ENCODE results near the gene ERP44.
"Not testable (repeated sequence)": the region's sequence is repeated elsewhere in the genome, so short reads cannot be mapped to it uniquely, and the experiment has no call there.

ERP44 gene

GRCh38 chr9:100083448-100084127 lies 15.2 kb downstream of the ERP44 start:
- Histone ChIP-seq H3K4me2 (ENCODE audit: low read length) (peak overlapping the region; percentile 65), H3K4me1 (ENCODE audit: control insufficient read depth, insufficient read depth, low read length) (peaks cover 24% of the 10 kb centered on the region), H3K4me3 (ENCODE audit: low read length) (no peak overlapping the region), H3K27me3 (ENCODE audit: control insufficient read depth, insufficient read depth, low read length) (peaks cover 39% of the 10 kb centered on the region), H3K9ac (ENCODE audit: low read depth, low read length) (no peak overlapping the region), H3K9me3 (replicated peaks; ENCODE audit: low read length) (no peaks in the 10 kb centered on the region), H3K36me3 (ENCODE audit: insufficient read depth, low read length) (no peaks in the 10 kb centered on the region)

- H3K9me3 ChIP-seq (replicated peaks; ENCODE audit: low read length): no peaks in the 10 kb centered on the region
- H3K27me3 ChIP-seq (ENCODE audit: control insufficient read depth, insufficient read depth, low read length): peaks cover 39% of the 10 kb centered on the region
- H3K4me3 ChIP-seq (ENCODE audit: low read length): no peak overlapping the region
- peaks cover 24% of the 10 kb centered on the region for H3K4me1 ChIP-seq (ENCODE audit: control insufficient read depth, insufficient read depth, low read length)
- H3K36me3 ChIP-seq (ENCODE audit: insufficient read depth, low read length): no peaks in the 10 kb centered on the region
- peak overlapping the region; percentile 65 for H3K4me2 ChIP-seq (ENCODE audit: low read length)
- H3K9ac ChIP-seq (ENCODE audit: low read depth, low read length): no peak overlapping the region
Measured at GRCh38 chr9:100082782-100083181, 16.0 kb downstream of the ERP44 start.

GRCh38 chr9:100076256-100076655 lies 22.5 kb downstream of the ERP44 start:
- peaks cover 11% of the 10 kb centered on the region for H3K27me3 ChIP-seq (ENCODE audit: control insufficient read depth, insufficient read depth, low read length)
- not testable (repeated sequence) for H3K9ac ChIP-seq (ENCODE audit: low read depth, low read length); H3K36me3 ChIP-seq (ENCODE audit: insufficient read depth, low read length); H3K4me1 ChIP-seq (ENCODE audit: control insufficient read depth, insufficient read depth, low read length); H3K4me2 ChIP-seq (ENCODE audit: low read length); H3K4me3 ChIP-seq (ENCODE audit: low read length); H3K9me3 ChIP-seq (replicated peaks; ENCODE audit: low read length)

GRCh38 chr9:100074989-100075388 lies 23.8 kb downstream of the ERP44 start:
- peaks cover 1% of the 10 kb centered on the region for H3K27me3 ChIP-seq (ENCODE audit: control insufficient read depth, insufficient read depth, low read length)

GRCh38 chr9:100074093-100074492 lies 24.7 kb downstream of the ERP44 start:
- Histone ChIP-seq H3K9me3 (replicated peaks; ENCODE audit: low read length) (no peaks in the 10 kb centered on the region), H3K36me3 (ENCODE audit: insufficient read depth, low read length) (peaks cover 3% of the 10 kb centered on the region), H3K27me3 (ENCODE audit: control insufficient read depth, insufficient read depth, low read length) (no peaks in the 10 kb centered on the region), H3K4me2 (ENCODE audit: low read length) (no peak overlapping the region), H3K9ac (ENCODE audit: low read depth, low read length) (no peak overlapping the region), H3K4me1 (ENCODE audit: control insufficient read depth, insufficient read depth, low read length) (peaks cover 3% of the 10 kb centered on the region), H3K4me3 (ENCODE audit: low read length) (no peak overlapping the region)

More at GRCh38 chr9:100074989-100075388, 23.8 kb downstream of the ERP44 start:
- Histone ChIP-seq H3K9me3 (replicated peaks; ENCODE audit: low read length) (no peaks in the 10 kb centered on the region), H3K9ac (ENCODE audit: low read depth, low read length) (no peak overlapping the region), H3K4me1 (ENCODE audit: control insufficient read depth, insufficient read depth, low read length) (peaks cover 3% of the 10 kb centered on the region), H3K36me3 (ENCODE audit: insufficient read depth, low read length) (peaks cover 3% of the 10 kb centered on the region), H3K4me3 (ENCODE audit: low read length) (no peak overlapping the region), H3K4me2 (ENCODE audit: low read length) (no peak overlapping the region)

- Histone ChIP-seq H3K4me3 (ENCODE audit: low read length) (no peak overlapping the region), H3K36me3 (ENCODE audit: insufficient read depth, low read length) (peaks cover 3% of the 10 kb centered on the region), H3K27me3 (ENCODE audit: control insufficient read depth, insufficient read depth, low read length) (no peaks in the 10 kb centered on the region), H3K9ac (ENCODE audit: low read depth, low read length) (no peak overlapping the region), H3K9me3 (replicated peaks; ENCODE audit: low read length) (no peaks in the 10 kb centered on the region), H3K4me1 (ENCODE audit: control insufficient read depth, insufficient read depth, low read length) (peaks cover 3% of the 10 kb centered on the region), H3K4me2 (ENCODE audit: low read length) (no peak overlapping the region)
Measured at GRCh38 chr9:100072805-100073204, 26.0 kb downstream of the ERP44 start.

- Histone ChIP-seq H3K9ac (ENCODE audit: low read depth, low read length) (no peak overlapping the region), H3K4me2 (ENCODE audit: low read length) (no peak overlapping the region), H3K9me3 (replicated peaks; ENCODE audit: low read length) (no peaks in the 10 kb centered on the region), H3K27me3 (ENCODE audit: control insufficient read depth, insufficient read depth, low read length) (no peaks in the 10 kb centered on the region), H3K4me1 (ENCODE audit: control insufficient read depth, insufficient read depth, low read length) (peaks cover 3% of the 10 kb centered on the region), H3K4me3 (ENCODE audit: low read length) (no peak overlapping the region), H3K36me3 (ENCODE audit: insufficient read depth, low read length) (no peaks in the 10 kb centered on the region)
Measured at GRCh38 chr9:100071271-100071670, 27.5 kb downstream of the ERP44 start.

GRCh38 chr9:100070104-100071041 lies 28.4 kb downstream of the ERP44 start:
- no peak overlapping the region for H3K4me3 ChIP-seq (ENCODE audit: low read length)
- H3K4me1 ChIP-seq (ENCODE audit: control insufficient read depth, insufficient read depth, low read length): peaks cover 4% of the 10 kb centered on the region
- no peaks in the 10 kb centered on the region for H3K27me3 ChIP-seq (ENCODE audit: control insufficient read depth, insufficient read depth, low read length)
- H3K9me3 ChIP-seq (replicated peaks; ENCODE audit: low read length): no peaks in the 10 kb centered on the region
- no peaks in the 10 kb centered on the region for H3K36me3 ChIP-seq (ENCODE audit: insufficient read depth, low read length)
- no peak overlapping the region for H3K4me2 ChIP-seq (ENCODE audit: low read length)
- H3K9ac ChIP-seq (ENCODE audit: low read depth, low read length): no peak overlapping the region

- H3K9me3 ChIP-seq (replicated peaks; ENCODE audit: low read length); H3K9ac ChIP-seq (ENCODE audit: low read depth, low read length); H3K4me3 ChIP-seq (ENCODE audit: low read length): not testable (repeated sequence)
Measured at GRCh38 chr9:100069068-100069467, 29.7 kb downstream of the ERP44 start.

GRCh38 chr9:100067990-100068389 lies 30.8 kb downstream of the ERP44 start:
- peaks cover 14% of the 10 kb centered on the region for H3K4me1 ChIP-seq (ENCODE audit: control insufficient read depth, insufficient read depth, low read length)
- not testable (repeated sequence) for H3K36me3 ChIP-seq (ENCODE audit: insufficient read depth, low read length); H3K4me2 ChIP-seq (ENCODE audit: low read length); H3K27me3 ChIP-seq (ENCODE audit: control insufficient read depth, insufficient read depth, low read length); H3K9ac ChIP-seq (ENCODE audit: low read depth, low read length); H3K4me3 ChIP-seq (ENCODE audit: low read length); H3K9me3 ChIP-seq (replicated peaks; ENCODE audit: low read length)

More at GRCh38 chr9:100069068-100069467, 29.7 kb downstream of the ERP44 start:
- H3K4me2 ChIP-seq (ENCODE audit: low read length); H3K27me3 ChIP-seq (ENCODE audit: control insufficient read depth, insufficient read depth, low read length); H3K36me3 ChIP-seq (ENCODE audit: insufficient read depth, low read length): not testable (repeated sequence)
- H3K4me1 ChIP-seq (ENCODE audit: control insufficient read depth, insufficient read depth, low read length): peaks cover 14% of the 10 kb centered on the region

GRCh38 chr9:100066539-100066938 lies 32.3 kb downstream of the ERP44 start:
- no peak overlapping the region for H3K4me2 ChIP-seq (ENCODE audit: low read length)
- peaks cover 14% of the 10 kb centered on the region for H3K4me1 ChIP-seq (ENCODE audit: control insufficient read depth, insufficient read depth, low read length)
- H3K4me3 ChIP-seq (ENCODE audit: low read length): no peak overlapping the region
- H3K9me3 ChIP-seq (replicated peaks; ENCODE audit: low read length): no peaks in the 10 kb centered on the region
- H3K36me3 ChIP-seq (ENCODE audit: insufficient read depth, low read length): no peaks in the 10 kb centered on the region
- no peak overlapping the region for H3K9ac ChIP-seq (ENCODE audit: low read depth, low read length)
- no peaks in the 10 kb centered on the region for H3K27me3 ChIP-seq (ENCODE audit: control insufficient read depth, insufficient read depth, low read length)
